HG03196 (cell line): ENCODE measurements around the gene GRIA1.
"Not testable (repeated sequence)": the region's sequence is repeated elsewhere in the genome, so short reads cannot be mapped to it uniquely, and the experiment has no call there.

Experiments used
- ATAC-seq: cut with Tn5 transposase; IDR thresholded peaks from one replicate; pipeline ENCODE4 v1.9.1; 2021; ENCODE audit not compliant: unreplicated experiment

GRIA1 gene

DNA sequence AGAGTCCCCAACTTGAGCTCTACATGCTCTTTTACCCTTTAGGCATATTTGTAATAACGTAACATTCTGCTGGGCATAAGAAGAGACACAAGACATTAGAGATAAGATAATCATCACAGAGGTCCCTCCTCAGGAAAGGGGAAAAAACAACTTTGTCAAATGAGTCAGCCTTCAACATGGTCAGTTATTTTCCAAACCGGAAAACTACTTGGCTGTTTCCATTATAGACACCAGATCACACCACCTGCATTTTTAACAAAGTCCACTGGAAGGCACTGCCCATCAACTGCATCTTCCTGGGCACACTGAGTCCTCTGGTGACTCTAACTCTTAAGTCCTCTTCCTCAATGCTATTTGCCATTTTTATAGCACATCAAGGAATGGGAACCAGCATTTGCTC is 326.4 kb downstream of the GRIA1 start:
- ATAC-seq, result no peak

DNA sequence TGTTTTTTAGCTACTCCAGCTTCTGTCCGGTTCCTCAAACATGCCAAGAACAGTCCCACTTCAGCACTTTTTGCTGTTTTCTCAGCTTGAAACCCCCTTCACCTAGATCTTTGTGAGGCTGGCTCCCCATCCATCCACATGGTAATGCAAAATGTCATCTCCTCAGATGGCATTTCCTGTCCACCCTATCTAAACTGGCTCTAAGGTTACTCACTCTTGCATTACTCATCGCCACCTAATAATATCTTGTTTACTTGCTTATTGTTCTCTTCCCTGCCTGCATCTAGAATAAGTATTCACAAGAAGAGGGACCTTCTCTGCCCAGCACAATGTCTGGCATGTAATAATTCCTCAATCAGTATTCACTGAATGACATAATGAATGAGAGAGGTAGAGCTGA is 328.2 kb downstream of the GRIA1 start:
- ATAC-seq, result no peak

DNA sequence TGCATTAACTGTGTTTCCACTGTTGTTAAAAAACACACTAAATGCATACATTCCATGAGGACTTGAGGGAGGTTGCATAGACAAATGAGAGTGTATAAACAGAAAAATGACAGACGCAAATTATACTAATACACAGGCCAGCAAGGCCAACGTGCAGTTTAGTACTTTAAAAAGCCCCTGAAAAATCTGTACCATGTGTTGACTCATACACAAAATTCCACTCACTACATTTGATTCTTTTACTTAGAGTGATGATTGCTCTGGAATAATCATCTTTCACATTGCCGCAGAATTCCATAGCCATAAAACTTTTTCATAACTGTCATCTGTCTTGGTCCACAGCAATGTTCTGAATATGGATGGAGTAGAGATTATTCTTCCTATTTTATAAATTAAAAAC is 332.6 kb downstream of the GRIA1 start:
- no peak for ATAC-seq

DNA sequence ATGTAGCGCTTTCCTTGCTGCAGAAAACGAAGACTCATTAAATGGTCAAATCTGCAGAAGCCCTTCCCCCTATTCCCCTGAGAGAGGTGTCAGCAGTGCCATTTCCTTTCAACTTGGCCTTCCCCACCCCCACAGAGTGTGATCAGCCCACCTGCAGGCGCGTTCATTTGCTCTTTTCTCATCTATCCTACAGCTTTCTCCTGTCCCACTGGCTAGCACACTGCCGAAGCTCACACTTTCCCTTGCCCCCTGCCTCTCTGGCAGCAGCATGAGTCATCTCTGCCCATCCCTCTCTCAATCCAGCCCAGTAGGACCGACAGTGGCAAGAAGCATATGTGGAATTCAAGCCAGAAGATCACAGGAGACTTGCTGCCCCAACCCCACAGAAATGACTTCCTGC is 334.4 kb downstream of the GRIA1 start:
- ATAC-seq, result no peak

DNA sequence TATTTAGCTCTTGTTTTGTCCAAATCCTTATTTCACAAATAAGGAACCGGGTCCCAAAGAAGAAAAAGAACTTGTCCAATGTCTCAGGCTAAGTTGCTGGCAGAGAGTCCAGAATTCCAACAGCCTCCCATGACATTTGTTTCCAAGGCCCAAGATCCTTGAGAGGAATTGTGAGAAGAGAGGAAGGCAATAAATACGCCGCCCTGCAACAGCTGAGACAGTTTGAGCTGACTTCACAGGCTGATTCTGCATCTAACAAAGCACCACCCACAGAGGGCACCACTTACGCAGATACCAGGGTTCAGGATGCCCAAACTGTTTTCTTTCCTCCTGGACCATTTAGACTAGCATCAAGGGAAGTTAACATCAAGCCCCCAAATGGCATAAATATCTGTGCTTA is 336.9 kb downstream of the GRIA1 start:
- no peak for ATAC-seq

DNA sequence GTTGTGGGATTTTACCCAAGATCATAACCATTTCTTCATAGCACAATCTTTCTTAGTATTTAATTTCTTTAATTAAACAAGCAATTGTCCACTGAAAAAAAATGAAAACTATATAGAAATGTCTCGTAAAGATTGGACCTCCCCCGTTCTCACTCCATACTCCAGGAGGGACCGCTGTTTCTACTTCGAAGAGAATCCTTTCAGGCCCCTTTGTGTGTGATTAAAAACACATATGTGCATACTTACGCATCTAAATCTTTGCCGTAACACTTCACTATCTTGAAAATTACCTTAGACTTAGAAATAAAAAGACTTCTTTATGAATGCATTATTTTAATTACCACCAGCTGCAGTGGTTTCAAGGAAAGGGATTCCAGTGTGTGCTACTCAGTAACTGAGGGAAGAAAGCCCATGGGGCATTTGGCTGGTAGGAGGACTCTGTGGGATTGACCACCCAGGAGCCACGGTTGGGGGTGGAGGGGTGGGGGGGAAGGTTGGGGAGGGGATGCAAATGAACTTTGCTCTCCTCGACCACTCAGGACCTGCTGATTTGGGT is 339.1 kb downstream of the GRIA1 start:
- ATAC-seq, result no peak

DNA sequence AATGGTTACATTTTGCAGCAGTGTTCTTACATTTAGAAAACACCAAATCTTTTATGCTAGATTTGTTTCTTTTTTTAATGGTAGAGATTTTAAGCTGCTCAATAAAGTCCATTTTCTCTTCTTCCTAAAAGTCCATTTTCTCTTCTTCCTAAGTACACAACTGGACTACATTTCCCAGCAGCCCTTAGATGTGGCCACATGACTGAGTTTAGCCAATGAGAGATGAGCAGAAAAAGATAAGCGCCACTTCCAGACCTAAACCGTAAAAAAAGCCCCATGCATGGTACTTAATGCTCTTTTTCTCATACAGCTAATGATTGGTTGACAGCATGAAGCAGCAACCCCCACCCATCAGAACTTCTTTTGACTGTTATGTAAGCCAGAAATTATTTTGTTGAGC is 341.5 kb downstream of the GRIA1 start:
- no peak for ATAC-seq

DNA sequence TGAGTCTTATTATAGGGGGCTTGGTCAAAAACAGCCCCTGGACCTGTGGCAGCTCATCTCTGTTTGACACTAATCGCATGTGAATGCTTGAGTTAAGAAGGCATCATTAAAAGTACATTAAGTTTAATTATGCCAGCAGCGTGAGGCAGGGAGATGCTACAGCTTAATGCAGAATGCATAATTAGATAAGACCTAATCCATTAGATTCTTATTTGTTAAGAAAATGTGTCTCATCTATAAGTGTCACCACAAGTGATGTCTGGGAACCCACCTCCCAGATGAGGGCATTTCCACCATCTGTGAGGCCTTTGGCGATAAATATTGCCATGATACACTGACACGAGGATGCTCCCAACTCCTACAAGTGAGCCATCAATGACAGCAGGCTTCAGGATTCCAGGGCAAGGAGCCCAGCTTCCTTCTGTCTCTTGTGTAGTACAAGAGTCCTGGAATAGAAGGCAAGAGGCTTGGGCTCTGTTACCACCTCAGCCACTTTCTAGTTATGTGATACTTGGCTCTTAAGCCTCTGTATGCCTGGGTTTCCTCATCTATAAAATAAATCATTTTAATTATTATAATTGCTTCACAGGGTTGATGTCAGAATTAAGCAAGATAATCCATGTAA is 345.5 kb downstream of the GRIA1 start:
- ATAC-seq, result no peak

DNA sequence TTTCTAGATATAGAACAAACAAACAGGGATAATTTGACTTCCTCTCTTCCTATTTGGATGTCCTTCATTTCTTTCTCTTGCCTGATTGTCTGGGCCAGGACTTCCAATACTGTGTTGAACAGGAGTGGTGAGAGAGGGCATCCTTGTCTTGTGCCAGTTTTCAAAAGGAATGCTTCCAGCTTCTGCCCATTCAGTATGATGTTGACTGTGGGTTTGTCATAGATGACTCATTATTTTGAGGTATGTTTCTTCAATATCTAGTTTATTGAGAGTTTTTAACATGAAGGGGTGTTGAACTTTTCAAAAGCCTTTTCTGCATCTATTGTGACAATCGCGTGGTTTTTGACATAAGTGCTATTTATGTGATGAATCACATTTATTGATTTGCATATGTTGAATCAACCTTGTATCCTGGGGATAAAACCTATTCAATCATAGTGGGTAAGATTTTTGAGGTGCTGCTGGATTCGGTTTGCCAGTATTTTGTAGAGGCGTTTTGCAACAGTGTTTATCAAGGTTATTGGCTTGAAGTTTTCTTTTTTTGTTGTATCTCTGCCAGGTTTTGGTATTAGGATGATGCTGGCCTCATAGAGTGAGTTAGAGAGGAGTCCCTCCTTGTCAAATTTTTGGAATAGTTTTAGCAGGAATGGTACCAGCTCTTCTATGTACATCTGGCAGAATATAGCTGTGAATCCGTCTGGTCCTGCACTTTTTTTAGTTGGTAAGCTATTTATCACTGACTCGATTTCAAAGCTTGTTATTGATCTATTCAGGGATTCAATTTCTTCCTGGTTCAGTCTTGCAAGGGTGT is 359.0 kb downstream of the GRIA1 start:
- ATAC-seq, result not testable (repeated sequence)

DNA sequence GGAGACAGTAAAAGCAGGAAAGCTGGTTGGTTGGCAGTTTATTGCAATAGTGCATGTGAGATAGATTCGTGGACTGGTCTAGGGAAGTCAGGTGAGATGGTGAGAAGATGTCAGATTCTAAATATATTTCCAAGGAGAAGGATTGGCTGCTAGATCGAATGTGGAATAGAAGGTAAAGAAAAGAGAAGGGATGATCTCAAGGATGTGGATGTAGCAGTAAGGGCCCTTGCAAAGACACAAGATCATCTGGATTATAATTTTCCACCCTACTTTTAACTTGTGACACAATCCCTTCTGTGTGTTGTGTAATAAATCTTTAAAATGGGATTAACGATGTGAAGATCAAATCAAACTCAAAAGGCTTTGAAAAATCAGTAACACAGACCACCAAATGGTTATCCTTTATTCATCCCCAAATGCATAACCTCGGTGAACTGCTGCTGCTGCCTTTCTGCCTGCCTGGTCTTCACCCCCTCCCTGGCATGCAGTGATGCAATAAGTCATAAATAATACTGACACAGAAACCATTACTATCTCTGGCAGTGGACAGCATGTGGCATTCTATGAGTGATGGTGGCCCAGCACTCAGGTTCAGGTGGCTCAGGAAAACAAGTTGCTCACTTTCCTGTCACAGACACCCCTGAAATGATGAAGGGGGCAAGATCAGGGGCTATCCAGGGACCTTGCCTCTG is 369.9 kb downstream of the GRIA1 start:
- ATAC-seq, result no peak

DNA sequence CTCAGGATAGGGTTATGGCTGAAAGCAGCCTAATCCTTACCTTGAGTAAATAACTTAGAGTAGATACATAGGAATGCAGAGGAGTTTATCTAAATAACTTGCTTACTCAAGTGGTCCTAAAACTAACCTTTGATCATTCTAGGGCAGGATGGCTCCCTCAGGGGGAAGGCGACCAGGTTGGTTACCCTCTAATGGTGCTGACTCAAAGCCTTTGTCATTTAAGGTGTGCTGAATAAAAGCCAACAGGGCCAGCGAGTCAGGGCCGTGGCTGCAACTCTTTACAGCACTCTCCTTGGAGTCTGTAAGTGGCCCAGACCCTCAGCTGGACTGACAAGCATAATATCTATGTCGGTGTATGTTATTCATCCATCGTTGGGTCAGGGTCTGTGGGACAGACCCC is 372.4 kb downstream of the GRIA1 start:
- not testable (repeated sequence) for ATAC-seq
